Activated T-cell treated with anti-CD3 and anti-CD28 coated beads, Interleukin-2, amount 50 U/mL, for 72 hours (primary cell): ENCODE results near the gene IGF2R. TPM values are rescaled to one million over a fixed set of nuclear protein-coding genes. Genes with fewer than 3 reads are reported as not detected.
A peak's percentile ranks its signal among the peaks of the same experiment; 100 is the strongest.
"Not testable (repeated sequence)": the region's sequence is repeated elsewhere in the genome, so short reads cannot be mapped to it uniquely, and the experiment has no call there.

Experiments
- ATAC-seq, 2 donors: fragments of 150-1000 bp; cut with Tn5 transposase; replicated peaks in 1 of 2; 2 replicates each; pipeline ENCODE4 v1.10.0; 2021; ENCODE audit warnings: moderate library complexity in 2 of 2, mild to moderate bottlenecking in 1 of 2
- DNase-seq, 2 donors: peaks; one replicate each; pipeline ENCODE4 v3.0.0; 2021 to 2022; ENCODE audit warnings: mixed read lengths in 1 of 2
- H3K27ac Mint-ChIP-seq: one replicate; pipeline ENCODE4 v1.8.0; 2022; ENCODE audit warnings: mild to moderate bottlenecking, moderate library complexity, mixed read lengths
- H3K27me3 Mint-ChIP-seq: one replicate; pipeline ENCODE4 v1.8.0; 2022; ENCODE audit warnings: low read depth, mixed read lengths
- H3K36me3 Mint-ChIP-seq, 2 donors: one replicate each; pipeline ENCODE4 v1.8.0; 2022; ENCODE audit warnings: mixed read lengths in 2 of 2, mild to moderate bottlenecking in 1 of 2; ENCODE audit not compliant: insufficient read depth in 2 of 2
- H3K4me1 Mint-ChIP-seq: one replicate; pipeline ENCODE4 v1.8.0; 2022; ENCODE audit warnings: low read depth, mixed read lengths
- H3K4me3 Mint-ChIP-seq, 2 donors: one replicate each; pipeline ENCODE4 v1.8.0; 2022; ENCODE audit warnings: mild to moderate bottlenecking in 2 of 2, mixed read lengths in 2 of 2, moderate library complexity in 2 of 2
- H3K9me3 Mint-ChIP-seq, 2 donors: one replicate each; pipeline ENCODE4 v1.8.0; 2022; ENCODE audit warnings: mixed read lengths in 2 of 2
- total RNA-seq, 2 donors: library from RNA; stranded (reverse); gene quantifications; one replicate each; pipeline ENCODE4 v1.2.3, GENCODE V29; 2022

IGF2R gene
- total RNA-seq = 10 to 100 TPM; 68.9 to 83.6 TPM

GRCh38 chr6:159968295-159969203 lies at the start of gene IGF2R:
Gene IGF2R (plus strand): TSS chr6:159969082. CDS start chr6:159969247, 165 bp downstream.
- ATAC-seq (peak; percentile 92 to 93), DNase-seq (peak; percentile 95 to 96)
- peak within 1 kb of the TSS; percentile 89 for H3K27ac Mint-ChIP-seq
- H3K4me3 Mint-ChIP-seq = peak within 1 kb of the TSS; percentile 91 to 97
- no peaks in the 10 kb centered on the region for H3K9me3 Mint-ChIP-seq
- H3K4me1 Mint-ChIP-seq = peaks cover 37% of the 10 kb centered on the region
- no peaks in the 10 kb centered on the region for H3K27me3 Mint-ChIP-seq
- H3K36me3 Mint-ChIP-seq = peaks cover 0 to 2% of the 10 kb centered on the region in 2 donors

DNA sequence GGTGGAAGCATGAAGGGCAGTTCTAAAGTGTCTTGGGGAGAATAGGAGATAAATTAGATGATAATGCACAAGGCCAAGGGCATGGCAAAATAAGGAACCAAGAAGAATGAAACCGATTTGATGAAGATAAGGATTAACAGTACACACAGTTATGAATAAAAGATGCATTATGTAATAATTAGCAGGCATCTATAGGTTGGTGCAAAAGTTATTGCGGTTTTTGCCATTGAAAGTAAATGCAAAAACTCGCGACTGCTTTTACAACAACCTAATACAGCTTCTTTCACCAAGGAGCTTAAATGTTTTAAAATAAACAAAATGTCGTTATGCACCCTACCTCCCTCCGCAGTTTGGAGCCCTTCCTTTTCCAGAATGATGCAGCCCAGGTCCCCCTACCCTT lies 49.1 kb upstream of the IGF2R start:
- Mint-ChIP-seq H3K27me3 (no peaks in the 10 kb centered on the region), H3K4me1 (no peaks in the 10 kb centered on the region), H3K27ac (no peak overlapping the region), H3K4me3 (no peak overlapping the region), H3K9me3 (peaks cover 2 to 4% of the 10 kb centered on the region in 2 donors), H3K36me3 (peaks cover 3% of the 10 kb centered on the region in 2 donors)
- ATAC-seq (no peak), DNase-seq (no peak)

DNA sequence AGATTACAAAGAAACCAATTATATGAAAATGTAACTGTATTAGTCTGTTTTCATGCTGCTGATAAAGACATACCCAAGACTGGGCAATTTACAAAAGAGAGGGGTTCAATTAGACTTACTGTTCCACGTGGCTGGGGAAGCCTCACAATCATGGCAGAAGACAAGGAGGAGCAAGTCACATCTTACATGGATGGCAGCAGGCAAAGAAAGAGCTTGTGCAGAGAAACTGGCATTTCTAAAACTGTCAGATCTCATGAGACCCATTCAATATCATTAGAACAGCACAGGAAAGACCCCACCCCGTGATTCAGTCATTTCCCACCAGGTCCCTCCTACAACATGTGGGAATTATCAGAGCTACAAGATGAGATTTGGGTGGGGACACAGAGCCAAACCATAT lies 44.7 kb upstream of the IGF2R start:
- H3K27me3 Mint-ChIP-seq, H3K36me3 Mint-ChIP-seq, H3K9me3 Mint-ChIP-seq, H3K4me3 Mint-ChIP-seq, H3K4me1 Mint-ChIP-seq, ATAC-seq, H3K27ac Mint-ChIP-seq, DNase-seq: not testable (repeated sequence)

GRCh38 chr6:159926542-159927203 lies 42.2 kb upstream of the IGF2R start:
- ATAC-seq (no peak), DNase-seq (no peak)
- Mint-ChIP-seq H3K9me3 (peaks cover 2% of the 10 kb centered on the region in 2 donors), H3K27ac (no peak overlapping the region), H3K36me3 (peaks cover 3% of the 10 kb centered on the region in 2 donors), H3K4me1 (peaks cover 24% of the 10 kb centered on the region), H3K27me3 (no peaks in the 10 kb centered on the region), H3K4me3 (no peak overlapping the region)

DNA sequence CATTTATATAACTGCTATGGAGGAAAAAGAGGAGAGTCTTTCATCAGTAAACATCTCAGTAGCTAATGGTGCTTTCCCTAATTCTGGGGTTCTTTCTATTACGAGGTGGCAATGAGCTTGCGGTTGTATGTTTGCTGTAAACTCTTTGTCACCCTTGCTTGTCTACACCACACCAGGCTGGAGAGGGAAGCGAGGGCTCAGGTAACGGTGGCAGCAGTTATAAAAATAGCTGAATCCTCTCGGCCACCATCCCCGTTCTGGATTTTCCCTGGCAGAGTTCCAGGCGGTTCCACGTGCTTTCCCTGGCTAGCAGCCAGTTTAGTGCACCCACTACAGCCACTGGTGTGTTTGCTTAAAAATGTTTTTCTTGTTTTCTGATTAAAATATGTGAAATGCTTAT lies 39.1 kb upstream of the IGF2R start:
- Mint-ChIP-seq H3K4me3 (peak overlapping the region in 1 of 2 donors; percentile 42), H3K27me3 (no peaks in the 10 kb centered on the region), H3K36me3 (no peaks in the 10 kb centered on the region), H3K9me3 (no peaks in the 10 kb centered on the region), H3K4me1 (peaks cover 29% of the 10 kb centered on the region), H3K27ac (peak overlapping the region; percentile 68)
- peak; percentile 22 to 57 for DNase-seq
- ATAC-seq = peak; percentile 9 to 10

DNA sequence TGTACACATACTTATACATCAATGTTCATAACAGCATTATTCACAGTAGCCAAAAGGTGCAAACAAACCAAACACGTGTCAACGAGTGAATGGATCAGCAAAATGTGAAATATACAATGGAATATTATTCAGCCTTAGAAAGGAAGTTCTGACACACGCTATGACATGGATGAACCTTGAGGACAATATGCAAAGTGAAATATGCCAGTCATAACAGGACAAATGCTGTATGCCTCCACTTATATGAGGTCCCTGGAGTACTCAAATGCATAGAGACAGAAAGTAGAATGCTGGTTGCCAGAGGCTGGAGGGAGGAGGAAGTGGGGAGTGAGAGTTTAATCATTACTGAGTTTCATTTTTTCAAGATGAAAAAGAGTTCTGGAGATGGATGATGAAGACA lies 37.8 kb upstream of the IGF2R start:
- H3K9me3 Mint-ChIP-seq = peaks cover 0 to 4% of the 10 kb centered on the region in 2 donors
- H3K4me1 Mint-ChIP-seq = peaks cover 29% of the 10 kb centered on the region
- H3K36me3 Mint-ChIP-seq = no peaks in the 10 kb centered on the region
- ATAC-seq (peak; percentile 90 to 95), DNase-seq (peak; percentile 54 to 60)
- H3K27ac Mint-ChIP-seq = peak overlapping the region; percentile 74
- peak overlapping the region; percentile 42 to 46 for H3K4me3 Mint-ChIP-seq
- no peaks in the 10 kb centered on the region for H3K27me3 Mint-ChIP-seq

- no peak for ATAC-seq
- Mint-ChIP-seq H3K27me3 (no peaks in the 10 kb centered on the region), H3K4me1 (peaks cover 33% of the 10 kb centered on the region), H3K9me3 (peaks cover 0 to 5% of the 10 kb centered on the region in 2 donors), H3K36me3 (no peaks in the 10 kb centered on the region), H3K27ac (peak overlapping the region; percentile 38), H3K4me3 (peak overlapping the region; percentile 10 to 29)
- no peak for DNase-seq
Measured at GRCh38 chr6:159931846-159932245, 37.0 kb upstream of the IGF2R start.

DNA sequence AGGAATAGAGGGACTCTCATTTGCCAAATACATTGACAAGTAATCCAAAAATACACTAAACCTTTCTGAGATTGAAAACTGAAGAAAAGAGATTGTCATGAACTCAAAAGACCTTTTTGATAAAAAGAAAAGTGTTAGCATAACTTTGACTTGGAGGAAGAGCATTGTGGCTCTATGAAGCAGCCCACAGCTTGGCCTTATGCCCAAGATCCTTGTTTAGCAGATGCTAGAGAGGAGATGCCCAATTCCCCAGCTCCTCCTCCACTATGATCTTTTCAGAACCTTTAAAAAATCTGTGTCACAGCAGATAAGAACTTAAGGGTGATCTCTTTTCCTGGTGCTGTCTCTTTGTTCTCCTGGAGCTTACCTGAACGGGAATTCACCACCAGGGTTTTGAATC lies 35.8 kb upstream of the IGF2R start:
- no peak overlapping the region for H3K4me3 Mint-ChIP-seq
- no peak overlapping the region for H3K27ac Mint-ChIP-seq
- peaks cover 33% of the 10 kb centered on the region for H3K4me1 Mint-ChIP-seq
- no peaks in the 10 kb centered on the region for H3K36me3 Mint-ChIP-seq
- no peak for ATAC-seq
- H3K27me3 Mint-ChIP-seq = no peaks in the 10 kb centered on the region
- peaks cover 0 to 5% of the 10 kb centered on the region in 2 donors for H3K9me3 Mint-ChIP-seq
- DNase-seq = no peak

- no peak overlapping the region for H3K27ac Mint-ChIP-seq
- no peaks in the 10 kb centered on the region for H3K27me3 Mint-ChIP-seq
- no peaks in the 10 kb centered on the region for H3K36me3 Mint-ChIP-seq
- H3K9me3 Mint-ChIP-seq = peaks cover 0 to 5% of the 10 kb centered on the region in 2 donors
- H3K4me3 Mint-ChIP-seq = no peak overlapping the region
- ATAC-seq (no peak), DNase-seq (no peak)
- H3K4me1 Mint-ChIP-seq = peaks cover 33% of the 10 kb centered on the region
Measured at GRCh38 chr6:159934181-159934580, 34.7 kb upstream of the IGF2R start.

DNA sequence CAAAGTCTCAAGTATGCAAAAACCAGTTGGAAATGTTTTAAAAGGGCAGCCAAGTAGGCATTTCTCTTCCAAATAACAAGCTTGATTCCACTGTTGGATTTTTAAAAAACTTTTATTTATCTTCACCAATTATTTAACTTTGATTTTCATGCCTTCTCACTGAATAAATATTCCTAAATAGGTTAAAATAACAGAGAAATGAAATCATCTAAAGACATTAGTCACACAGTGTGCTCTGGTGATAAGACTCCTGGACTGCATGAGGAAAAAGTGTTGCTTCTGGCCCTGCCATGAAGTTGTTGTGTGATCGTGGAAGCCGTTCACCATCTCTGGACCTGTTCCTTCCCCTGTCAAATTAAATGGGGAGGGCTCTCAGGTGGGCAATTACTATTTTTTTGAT lies 33.8 kb upstream of the IGF2R start:
- Mint-ChIP-seq H3K27ac (no peak overlapping the region), H3K36me3 (no peaks in the 10 kb centered on the region), H3K27me3 (no peaks in the 10 kb centered on the region)

GRCh38 chr6:159935633-159936032 lies 33.2 kb upstream of the IGF2R start:
- ATAC-seq = no peak
- no peak for DNase-seq
- Mint-ChIP-seq H3K4me1 (peaks cover 19% of the 10 kb centered on the region), H3K27ac (no peak overlapping the region), H3K27me3 (no peaks in the 10 kb centered on the region), H3K9me3 (peaks cover 0 to 5% of the 10 kb centered on the region in 2 donors), H3K4me3 (no peak overlapping the region), H3K36me3 (no peaks in the 10 kb centered on the region)

More for the DNA sequence above, 33.8 kb upstream of the IGF2R start:
- DNase-seq (no peak), ATAC-seq (no peak)
- Mint-ChIP-seq H3K4me1 (peaks cover 25% of the 10 kb centered on the region), H3K4me3 (no peak overlapping the region), H3K9me3 (peaks cover 0 to 5% of the 10 kb centered on the region in 2 donors)

GRCh38 chr6:159939591-159940016 lies 29.3 kb upstream of the IGF2R start:
- H3K27ac Mint-ChIP-seq = no peak overlapping the region
- peaks cover 14% of the 10 kb centered on the region for H3K4me1 Mint-ChIP-seq
- H3K9me3 Mint-ChIP-seq = peaks cover 2 to 9% of the 10 kb centered on the region in 2 donors
- ATAC-seq (no peak), DNase-seq (no peak)
- H3K4me3 Mint-ChIP-seq = no peak overlapping the region
- H3K36me3 Mint-ChIP-seq = peaks cover 2 to 3% of the 10 kb centered on the region in 2 donors
- peaks cover 15% of the 10 kb centered on the region for H3K27me3 Mint-ChIP-seq
